GM18517 (cell line): ENCODE measurements around the gene LTBP3.
A peak's percentile ranks its signal among the peaks of the same experiment; 100 is the strongest.
"Not testable (repeated sequence)": the region's sequence is repeated elsewhere in the genome, so short reads cannot be mapped to it uniquely, and the experiment has no call there.

Experiments used
- ATAC-seq: cut with Tn5 transposase; IDR thresholded peaks from one replicate; pipeline ENCODE4 v1.9.1; 2021; ENCODE audit warnings: mild to moderate bottlenecking, moderate library complexity; ENCODE audit not compliant: unreplicated experiment

The LTBP3 gene

GRCh38 chr11:65538232-65538914, 19.8 kb downstream of the LTBP3 start:
- ATAC-seq: no peak

- no peak for ATAC-seq
These were observed 20.4 kb downstream of the LTBP3 start for GRCh38 chr11:65537620-65538231.

- ATAC-seq: no peak
These were observed 20.9 kb downstream of the LTBP3 start for GRCh38 chr11:65537296-65537597.

- no peak for ATAC-seq
These were observed 21.5 kb downstream of the LTBP3 start for GRCh38 chr11:65536412-65537295.

GRCh38 chr11:65535102-65535501, 23.1 kb downstream of the LTBP3 start:
- no peak for ATAC-seq

DNA sequence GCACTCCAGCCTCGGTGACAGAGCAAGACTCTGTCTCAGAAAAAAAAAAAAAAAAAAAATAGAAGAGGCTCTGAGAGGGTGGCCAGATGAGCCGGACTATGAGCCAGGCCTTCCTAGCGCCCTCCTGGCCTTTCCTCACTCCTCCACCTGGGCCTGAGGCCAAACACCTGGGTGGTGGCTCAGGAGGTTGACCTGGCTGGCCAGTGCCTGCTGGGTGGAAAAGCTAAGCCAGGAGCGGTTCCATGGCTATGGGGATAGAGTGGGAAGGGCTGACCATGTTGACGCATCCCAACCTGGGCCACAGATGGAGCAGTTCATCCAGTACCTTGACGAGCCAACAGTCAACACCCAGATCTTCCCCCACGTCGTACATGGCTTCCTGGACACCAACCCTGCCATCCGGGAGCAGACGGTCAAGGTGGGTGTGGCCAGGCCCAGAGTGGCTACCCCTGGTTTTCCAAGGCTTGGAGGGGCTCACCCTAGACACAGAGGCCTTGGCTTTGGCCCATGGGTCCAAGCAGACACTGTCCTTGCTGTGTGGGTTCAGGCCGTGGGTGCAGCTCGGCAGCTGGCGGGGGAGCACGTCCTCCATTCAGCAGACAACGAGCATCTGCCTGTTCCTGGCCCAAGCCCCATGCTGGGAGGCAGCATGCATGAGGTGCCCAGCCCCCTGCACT, 25.6 kb downstream of the LTBP3 start:
- ATAC-seq: no peak

- ATAC-seq: no peak
These were observed 28.0 kb downstream of the LTBP3 start for GRCh38 chr11:65530157-65530496.

DNA sequence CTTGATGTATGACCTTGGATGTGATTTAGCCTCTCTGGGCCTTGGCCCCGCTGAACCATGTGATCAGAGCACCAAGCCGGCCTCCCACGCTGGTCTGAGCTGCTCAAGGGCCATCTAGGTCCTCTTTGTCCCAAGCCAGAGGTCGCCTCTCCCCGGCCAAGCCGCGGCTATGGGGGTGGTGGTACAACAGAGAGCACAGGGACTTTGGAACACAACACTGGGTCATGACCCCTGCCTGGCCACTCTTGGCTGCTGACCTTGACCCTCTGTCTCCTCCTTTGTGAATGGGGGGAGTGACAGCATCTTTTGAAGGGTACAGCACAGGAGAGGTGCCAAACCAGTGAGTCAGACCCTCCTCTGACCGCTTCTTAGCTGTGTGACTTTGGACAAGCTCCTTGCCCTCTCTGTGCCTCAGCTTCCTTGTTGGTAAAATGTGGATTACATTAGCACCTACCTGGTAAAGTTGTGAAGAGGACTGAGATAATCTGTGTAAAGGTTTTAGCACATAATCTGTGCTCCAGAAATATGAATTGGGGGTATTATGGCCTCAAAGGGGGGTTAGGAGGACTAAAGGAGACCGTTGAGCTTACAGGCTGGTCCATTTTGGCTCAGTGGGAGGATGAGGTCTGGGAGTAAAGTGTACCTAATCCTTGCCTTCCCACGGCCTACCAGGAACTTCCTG, 28.5 kb downstream of the LTBP3 start:
- no peak for ATAC-seq

GRCh38 chr11:65528819-65529350, 29.3 kb downstream of the LTBP3 start:
- ATAC-seq: no peak

DNA sequence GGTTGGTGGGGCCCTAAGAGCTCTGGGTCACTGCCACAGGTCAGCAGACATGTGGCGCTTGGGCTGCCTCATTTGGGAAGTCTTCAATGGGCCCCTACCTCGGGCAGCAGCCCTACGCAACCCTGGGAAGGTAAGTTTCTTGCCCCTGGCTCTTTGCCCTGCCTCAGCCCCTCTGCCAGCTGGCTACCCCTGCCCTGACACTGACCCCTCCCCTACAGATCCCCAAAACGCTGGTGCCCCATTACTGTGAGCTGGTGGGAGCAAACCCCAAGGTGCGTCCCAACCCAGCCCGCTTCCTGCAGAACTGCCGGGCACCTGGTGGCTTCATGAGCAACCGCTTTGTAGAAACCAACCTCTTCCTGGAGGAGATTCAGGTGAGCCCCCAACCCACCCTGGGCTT, 31.4 kb downstream of the LTBP3 start:
- ATAC-seq: no peak

DNA sequence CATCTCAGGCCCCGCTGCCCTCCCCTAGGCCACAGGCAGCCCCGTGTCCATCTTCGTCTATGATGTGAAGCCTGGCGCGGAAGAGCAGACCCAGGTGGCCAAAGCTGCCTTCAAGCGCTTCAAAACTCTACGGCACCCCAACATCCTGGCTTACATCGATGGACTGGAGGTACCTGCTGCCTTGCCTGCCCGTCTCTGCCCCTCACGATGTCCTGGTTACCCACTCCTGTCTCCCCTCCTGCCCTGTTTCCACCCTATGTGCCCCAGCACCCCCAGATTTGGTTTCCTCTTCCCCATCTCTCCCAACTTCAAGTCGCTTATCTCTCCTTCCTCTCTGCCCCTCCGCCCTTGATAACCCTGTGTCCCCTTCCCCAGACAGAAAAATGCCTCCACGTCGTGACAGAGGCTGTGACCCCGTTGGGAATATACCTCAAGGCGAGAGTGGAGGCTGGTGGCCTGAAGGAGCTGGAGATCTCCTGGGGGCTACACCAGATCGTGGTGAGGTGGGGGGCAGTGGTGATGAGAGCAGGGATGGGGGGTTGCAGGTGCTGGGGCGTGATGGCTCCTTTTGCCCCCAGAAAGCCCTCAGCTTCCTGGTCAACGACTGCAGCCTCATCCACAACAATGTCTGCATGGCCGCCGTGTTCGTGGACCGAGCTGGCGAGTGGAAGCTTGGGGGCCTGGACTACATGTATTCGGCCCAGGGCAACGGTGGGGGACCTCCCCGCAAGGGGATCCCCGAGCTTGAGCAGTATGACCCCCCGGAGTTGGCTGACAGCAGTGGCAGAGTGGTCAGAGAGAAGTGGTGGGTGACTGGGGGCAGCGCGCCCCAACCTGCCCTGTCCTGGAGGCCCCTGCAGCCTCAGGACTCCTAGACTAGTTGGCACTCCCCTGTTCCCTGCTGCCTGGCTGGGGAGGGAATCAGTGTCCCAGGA, 32.3 kb downstream of the LTBP3 start:
- no peak for ATAC-seq

DNA sequence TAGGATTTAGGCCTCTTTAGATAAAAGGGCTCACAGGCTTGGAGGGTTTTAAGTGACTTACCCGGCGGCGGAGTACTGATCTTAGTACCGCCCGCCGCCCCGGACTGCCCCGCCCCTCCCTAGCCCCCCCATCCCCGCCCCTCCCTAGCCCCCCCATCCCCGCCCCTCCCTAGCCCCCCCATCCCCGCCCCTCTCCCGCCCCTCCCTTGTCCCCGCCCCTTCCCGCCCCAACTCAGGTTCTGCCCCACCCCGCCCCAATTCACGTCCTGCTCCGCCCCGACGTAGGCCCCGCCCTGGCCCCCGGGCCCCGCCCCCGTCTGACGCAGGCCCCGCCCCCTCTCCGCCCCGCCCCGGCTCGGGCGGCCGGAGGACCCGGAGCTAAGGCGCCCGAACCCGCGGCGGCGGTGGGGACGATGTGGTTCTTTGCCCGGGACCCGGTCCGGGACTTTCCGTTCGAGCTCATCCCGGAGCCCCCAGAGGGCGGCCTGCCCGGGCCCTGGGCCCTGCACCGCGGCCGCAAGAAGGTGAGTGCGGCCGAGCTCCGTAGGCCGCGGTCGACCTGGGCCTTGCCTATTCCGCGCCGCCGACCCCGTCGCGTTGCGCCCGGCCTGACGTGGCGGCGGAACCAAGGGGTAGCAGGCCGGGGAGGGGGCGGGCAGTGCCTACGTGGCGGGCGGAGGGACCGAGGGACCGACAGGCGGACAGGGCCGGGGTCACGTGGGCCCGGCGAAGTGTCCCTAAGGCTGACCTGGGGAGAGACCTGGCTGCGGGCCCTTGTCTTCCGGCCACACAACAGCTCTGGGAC, 33.2 kb downstream of the LTBP3 start, which contains the start of gene SCYL1:
Gene SCYL1, plus strand, starts transcription at position 343 of the 805 bp plus-strand sequence. Its CDS starts 71 bp downstream, at position 414.
- ATAC-seq: peak; percentile 46

DNA sequence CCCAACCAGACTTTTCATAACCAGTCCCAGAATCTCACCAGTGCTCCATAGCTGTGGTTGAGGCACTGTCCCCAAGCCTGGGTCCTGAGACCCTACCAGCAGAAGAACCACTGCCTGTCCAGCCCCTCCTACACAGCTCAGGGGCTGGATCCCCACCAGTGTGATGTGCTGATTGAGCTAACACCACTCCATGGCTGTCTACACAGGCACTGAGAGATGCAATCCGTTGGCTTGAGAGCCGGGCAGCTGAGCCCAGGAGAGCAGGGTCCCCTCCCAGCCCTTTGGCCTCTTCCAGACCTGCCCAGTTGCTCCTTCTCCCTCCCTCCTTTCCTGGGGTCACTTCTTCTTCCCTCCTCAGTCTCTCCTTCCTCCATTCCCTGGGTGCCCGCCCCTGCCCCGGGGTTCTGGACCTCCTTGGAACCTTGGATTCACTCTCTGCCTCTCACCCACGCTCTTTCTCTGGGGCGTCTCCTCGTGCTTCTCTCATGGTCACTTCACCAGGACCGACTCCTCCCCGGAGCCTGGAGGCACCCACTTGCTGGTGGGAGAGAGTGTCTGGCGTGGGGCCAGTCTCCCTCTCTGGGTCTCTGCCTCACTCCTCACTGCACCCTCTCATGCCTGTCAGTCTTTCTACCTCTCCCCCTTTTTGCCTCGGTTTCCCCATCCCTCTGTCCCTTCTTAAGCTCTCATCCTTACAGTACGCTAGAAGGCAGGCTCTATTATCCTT, 34.0 kb downstream of the LTBP3 start:
- ATAC-seq: no peak

GRCh38 chr11:65523631-65523968, 34.6 kb downstream of the LTBP3 start:
- ATAC-seq: not testable (repeated sequence)

DNA sequence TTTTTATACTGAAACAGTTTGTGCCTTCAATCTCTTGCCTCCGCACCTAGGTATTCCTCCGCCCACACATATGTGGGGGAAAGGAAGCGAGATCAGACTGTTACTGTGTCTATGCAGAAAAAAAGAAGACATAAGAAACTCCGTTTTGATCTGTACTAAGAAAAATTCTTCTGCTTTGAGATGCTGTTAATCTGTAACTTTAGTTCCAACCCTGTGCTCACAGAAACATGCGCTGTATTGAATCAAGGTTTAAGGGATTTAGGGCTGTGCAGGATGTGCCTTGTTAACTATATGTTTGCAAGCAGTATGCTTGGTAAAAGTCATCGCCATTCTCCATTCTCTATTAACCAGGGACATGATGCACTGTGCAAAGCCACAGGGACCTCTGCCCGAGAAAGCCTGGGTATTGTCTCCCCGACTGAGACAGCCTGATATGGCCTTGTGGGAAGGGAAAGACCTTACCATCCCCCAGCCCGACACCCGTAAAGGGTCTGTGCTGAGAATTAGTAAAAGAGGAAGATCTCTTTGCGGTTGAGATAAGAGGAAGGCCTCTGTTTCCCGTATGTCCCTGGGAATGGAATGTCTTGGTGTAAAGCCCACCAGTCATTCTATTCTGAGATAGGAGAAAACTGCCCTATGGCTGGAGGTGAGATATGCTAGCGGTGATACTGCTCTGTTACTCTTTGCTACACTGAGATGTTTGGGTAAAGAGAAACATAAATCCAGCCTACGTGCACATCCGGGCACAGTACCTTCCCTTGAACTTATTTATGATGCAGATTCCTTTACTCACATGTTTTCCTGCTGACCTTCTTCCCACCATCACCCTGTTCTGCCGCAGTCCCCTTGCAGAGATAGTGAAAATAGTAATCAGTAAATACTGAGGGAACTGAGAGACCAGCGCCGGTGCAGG, 35.2 kb downstream of the LTBP3 start:
- ATAC-seq: not testable (repeated sequence)

DNA sequence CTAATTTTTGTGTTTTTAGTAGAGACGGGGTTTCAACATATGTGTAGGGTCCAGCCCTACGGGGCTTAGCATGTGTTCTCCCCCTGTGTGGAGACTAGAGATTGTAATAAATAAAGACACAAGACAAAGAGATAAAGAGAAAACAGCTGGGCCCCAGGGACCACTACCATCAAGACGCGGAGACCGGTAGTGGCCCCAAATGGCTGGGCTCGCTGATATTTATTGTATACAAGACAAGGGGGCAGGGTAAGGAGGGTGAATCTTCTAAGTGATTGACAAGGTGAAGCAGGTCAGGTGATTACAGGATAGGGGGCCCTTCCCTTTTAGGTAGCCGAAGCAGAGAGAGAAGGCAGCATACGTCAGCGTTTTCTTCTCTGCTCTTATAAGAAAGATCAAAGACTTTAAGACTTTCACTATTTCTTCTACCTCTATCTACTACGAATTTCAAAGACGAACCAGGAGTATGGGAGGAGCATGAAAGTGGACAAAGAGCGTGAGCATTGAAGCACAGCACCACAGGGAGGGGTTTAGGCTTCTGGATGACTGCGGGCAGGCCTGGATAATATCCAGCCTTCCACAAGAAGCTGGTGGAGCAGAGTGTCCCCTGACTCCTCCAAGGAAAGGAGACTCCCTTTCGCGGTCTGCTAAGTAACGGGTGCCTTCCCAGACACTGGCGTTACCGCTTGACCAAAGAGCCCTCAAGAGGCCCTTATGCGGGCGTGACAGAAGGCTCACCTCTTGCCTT, 36.2 kb downstream of the LTBP3 start:
- ATAC-seq: not testable (repeated sequence)
